H1 (cell line): ENCODE data around the gene TSPAN5. TPM values are rescaled to one million over a fixed set of nuclear protein-coding genes. Genes with fewer than 3 reads are reported as not detected.

ENCODE experiments used
- YY1 ChIP-seq: IDR thresholded peaks from 2 replicates; pipeline ENCODE4 v1.6.1; 2011; ENCODE audit warnings: low read depth, mild to moderate bottlenecking, low read length
- polyA plus RNA-seq, 7 experiments: library from polyadenylated mRNA; depleted of rRNA in 3 of 7; stranded (reverse) in 5 of 7; unstranded in 2 of 7; fragments of >200 nt in 5 of 7; fragments of 200-250 nt in 2 of 7; gene quantifications; 1 replicate in 5 of 7; 2 replicates in 1 of 7; 4 replicates in 1 of 7; pipeline versions ENCODE4 v1.2.1 to v1.2.3, GENCODE V29; 2011 to 2013; ENCODE audit warnings: missing spikeins in 2 of 7, mixed read lengths in 2 of 7
- total RNA-seq: library from RNA; stranded (reverse); fragmentation: NEBNext Ultra II Directional; extraction: Animal tissue kit (Norgen Biotek cat#: 25700); gene quantifications from 2 replicates; pipeline ENCODE4 v1.2.1, GENCODE V29; 2021

Gene TSPAN5
- total and polyA plus RNA-seq, 2 of the 8 experiments (the other 6 are each of a cell fraction or from before 2014, with no cell fraction given) = 17.6 to 21.2 TPM

DNA sequence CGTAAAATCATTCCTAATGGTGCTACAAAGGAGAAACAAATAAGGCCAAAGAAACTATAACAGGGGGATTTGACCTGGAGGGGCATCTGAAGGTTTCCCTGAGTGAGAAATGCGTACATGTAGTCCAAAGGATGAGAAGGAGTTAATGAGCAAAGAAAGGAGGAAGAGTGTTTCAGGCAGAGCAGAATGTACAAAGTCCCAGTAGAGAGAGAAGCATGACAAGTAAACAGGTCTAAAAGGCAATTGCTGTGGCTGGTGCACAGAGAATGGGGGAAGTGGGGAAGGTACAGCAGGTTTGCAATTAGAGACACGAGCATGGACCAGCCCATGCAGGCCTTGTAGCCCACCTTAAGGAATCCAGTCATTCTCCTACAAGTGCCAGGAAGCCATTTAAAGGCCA is 145.5 kb downstream of the TSPAN5 start (continued):
- no peak for TF ChIP-seq YY1
